Thoracic aorta (tissue), 2 donors: Measurements from ENCODE around the gene ZDHHC18. TPM values are rescaled to one million over a fixed set of nuclear protein-coding genes. Genes with fewer than 3 reads are reported as not detected.

Experiments used
- ATAC-seq: fragments of 150-250 bp; one replicate; pipeline ENCODE4 v1.8.0; 2017; ENCODE audit warnings: low read depth; ENCODE audit not compliant: insufficient number of reproducible peaks, low FRiP score
- DNase-seq: peaks from one replicate; pipeline ENCODE4 v3.0.0-alpha.2; 2020; ENCODE audit warnings: low spot score
- H3K27ac ChIP-seq, 2 donors: fragments of 200-600 bp; sonication (generic); 1 replicate in 1 of 2; 2 replicates in 1 of 2; pipeline ENCODE4 v1.5.1; 2016; ENCODE audit warnings: mild to moderate bottlenecking in 2 of 2, moderate library complexity in 2 of 2
- H3K27me3 ChIP-seq: fragments of 200-600 bp; sonication (generic); replicated peaks from 2 replicates; pipeline ENCODE4 v1.6.0; 2016; ENCODE audit warnings: mild to moderate bottlenecking; ENCODE audit not compliant: insufficient read depth
- H3K36me3 ChIP-seq: fragments of 200-600 bp; sonication (generic); one replicate; pipeline ENCODE4 v1.5.1; 2016
- H3K4me1 ChIP-seq, 2 donors: fragments of 200-600 bp; sonication (generic); 1 replicate in 1 of 2; 2 replicates in 1 of 2; pipeline versions ENCODE4 v1.5.1 to v1.6.0; 2016; ENCODE audit warnings: low read depth in 2 of 2, mild to moderate bottlenecking in 1 of 2; ENCODE audit not compliant: control insufficient read depth in 1 of 2
- H3K4me3 ChIP-seq: fragments of 200-600 bp; sonication (generic); 2 replicates; pipeline ENCODE4 v1.5.1; 2016; ENCODE audit warnings: mild to moderate bottlenecking
- H3K9me3 ChIP-seq: fragments of 200-600 bp; sonication (generic); 2 replicates; pipeline ENCODE4 v1.5.1; 2016
- total RNA-seq, 2 donors: library from RNA; depleted of rRNA; stranded (reverse); fragments of >200 nt; gene quantifications; one replicate each; pipeline versions ENCODE4 v1.1.0 to v1.2.3, GENCODE V29; 2016
- TF ChIP-seq, protein P1 (sequence below): fragments of 200-600 bp; sonication (generic); IDR thresholded peaks from one replicate; pipeline ENCODE4 v1.5.1; 2019; ENCODE audit warnings: antibody characterized with exemption

The ZDHHC18 gene
- total RNA-seq, 2 donors from 2014 or later: 13.3 to 29.9 TPM

DNA sequence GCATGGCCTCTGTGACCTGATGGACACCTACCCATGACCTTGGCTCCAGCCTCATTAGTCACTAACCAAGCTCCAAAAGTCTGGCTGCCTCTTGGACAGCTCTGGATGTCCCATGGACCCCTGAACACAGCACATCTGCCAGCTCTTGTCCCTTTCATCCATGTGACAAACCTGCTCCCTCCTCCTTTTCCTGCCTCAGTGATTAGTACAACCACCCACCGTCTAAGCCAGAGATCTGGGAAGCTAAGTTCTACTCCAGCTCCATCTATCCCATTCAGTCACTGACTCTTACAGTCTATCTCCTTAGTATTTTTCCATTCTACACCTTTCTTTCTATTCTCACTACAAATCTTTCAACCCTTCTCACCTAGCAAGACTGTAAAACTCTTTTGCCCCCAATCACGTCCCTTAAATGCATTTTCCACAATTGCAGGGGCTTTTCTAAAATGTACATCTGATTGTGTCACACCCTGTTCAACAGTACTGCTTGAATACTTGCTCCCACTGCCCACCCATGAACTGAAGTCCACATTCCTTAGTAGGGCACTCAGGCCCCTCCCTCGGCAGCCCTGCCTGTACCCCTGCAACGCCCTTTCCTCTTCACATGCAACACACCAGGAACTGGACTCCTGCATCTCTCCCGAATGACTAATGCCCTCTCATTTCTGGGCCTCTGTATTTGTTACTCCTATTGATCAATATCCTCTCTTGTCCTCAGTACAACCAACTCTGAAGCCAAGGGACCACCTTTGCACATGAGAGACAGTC is 56.4 kb downstream of the ZDHHC18 start:
- H3K4me3 ChIP-seq: no peak overlapping the region
- no peaks in the 10 kb centered on the region for H3K9me3 ChIP-seq
- H3K27ac ChIP-seq: no peak overlapping the region
- peaks cover 79% of the 10 kb centered on the region for H3K36me3 ChIP-seq
- ATAC-seq: no peak
- H3K27me3 ChIP-seq: no peaks in the 10 kb centered on the region
- TF ChIP-seq, protein P1, sequence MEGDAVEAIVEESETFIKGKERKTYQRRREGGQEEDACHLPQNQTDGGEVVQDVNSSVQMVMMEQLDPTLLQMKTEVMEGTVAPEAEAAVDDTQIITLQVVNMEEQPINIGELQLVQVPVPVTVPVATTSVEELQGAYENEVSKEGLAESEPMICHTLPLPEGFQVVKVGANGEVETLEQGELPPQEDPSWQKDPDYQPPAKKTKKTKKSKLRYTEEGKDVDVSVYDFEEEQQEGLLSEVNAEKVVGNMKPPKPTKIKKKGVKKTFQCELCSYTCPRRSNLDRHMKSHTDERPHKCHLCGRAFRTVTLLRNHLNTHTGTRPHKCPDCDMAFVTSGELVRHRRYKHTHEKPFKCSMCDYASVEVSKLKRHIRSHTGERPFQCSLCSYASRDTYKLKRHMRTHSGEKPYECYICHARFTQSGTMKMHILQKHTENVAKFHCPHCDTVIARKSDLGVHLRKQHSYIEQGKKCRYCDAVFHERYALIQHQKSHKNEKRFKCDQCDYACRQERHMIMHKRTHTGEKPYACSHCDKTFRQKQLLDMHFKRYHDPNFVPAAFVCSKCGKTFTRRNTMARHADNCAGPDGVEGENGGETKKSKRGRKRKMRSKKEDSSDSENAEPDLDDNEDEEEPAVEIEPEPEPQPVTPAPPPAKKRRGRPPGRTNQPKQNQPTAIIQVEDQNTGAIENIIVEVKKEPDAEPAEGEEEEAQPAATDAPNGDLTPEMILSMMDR: no peak
- peaks cover 0 to under 1% of the 10 kb centered on the region in 2 donors for H3K4me1 ChIP-seq
- no peak for DNase-seq

DNA sequence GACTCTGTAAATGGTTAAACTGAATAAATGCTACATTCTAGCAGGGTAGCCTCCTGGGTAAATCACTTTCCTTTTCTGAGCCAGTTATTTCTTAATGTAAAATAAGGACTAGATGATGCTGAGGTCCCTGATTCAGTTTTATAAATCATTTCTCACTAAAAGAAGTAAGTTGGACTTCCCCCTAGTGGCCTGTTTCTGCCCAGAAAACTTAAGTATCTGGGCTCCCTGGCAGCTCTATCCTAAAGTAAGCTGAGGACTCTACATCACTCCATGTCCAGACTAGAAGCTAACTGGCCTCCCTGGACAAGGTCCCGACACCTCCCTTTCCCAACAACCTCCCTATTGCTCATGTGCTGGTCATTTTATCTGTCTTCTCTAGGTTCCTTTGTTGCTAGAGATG is 60.6 kb downstream of the ZDHHC18 start:
- Histone ChIP-seq H3K9me3 (no peaks in the 10 kb centered on the region), H3K4me3 (no peak overlapping the region), H3K27me3 (no peaks in the 10 kb centered on the region), H3K27ac (no peak overlapping the region), H3K4me1 (peaks cover 14 to 18% of the 10 kb centered on the region in 2 donors), H3K36me3 (peaks cover 59% of the 10 kb centered on the region)
- DNase-seq (no peak), ATAC-seq (no peak)
- TF ChIP-seq, protein P1: peak; percentile 22

DNA sequence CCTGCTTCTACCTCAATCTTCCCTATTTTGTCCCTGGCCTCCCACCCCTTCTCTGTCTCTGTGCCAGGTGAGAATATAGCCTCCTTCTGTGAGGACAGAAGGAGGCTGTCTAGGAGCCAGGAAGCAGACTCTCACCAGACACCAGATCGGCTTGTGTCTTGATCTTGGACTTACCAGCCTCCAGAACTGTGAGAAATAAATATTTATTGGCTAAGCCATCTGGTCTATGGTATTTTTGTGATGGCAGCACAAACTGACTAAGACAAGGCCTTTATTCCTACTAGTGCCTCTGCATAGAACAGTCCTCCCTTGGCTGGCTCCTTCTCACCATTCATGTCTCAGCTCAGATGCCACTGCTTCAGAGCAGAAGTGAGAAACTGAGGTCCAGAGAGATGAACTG is 61.7 kb downstream of the ZDHHC18 start:
- H3K4me1 ChIP-seq: peaks cover 14 to 18% of the 10 kb centered on the region in 2 donors
- H3K36me3 ChIP-seq: peaks cover 58% of the 10 kb centered on the region
- H3K9me3 ChIP-seq: no peaks in the 10 kb centered on the region
- H3K27me3 ChIP-seq: no peaks in the 10 kb centered on the region
- H3K27ac ChIP-seq: no peak overlapping the region
- H3K4me3 ChIP-seq: no peak overlapping the region
- TF ChIP-seq, protein P1: no peak
- ATAC-seq: no peak
- no peak for DNase-seq

DNA sequence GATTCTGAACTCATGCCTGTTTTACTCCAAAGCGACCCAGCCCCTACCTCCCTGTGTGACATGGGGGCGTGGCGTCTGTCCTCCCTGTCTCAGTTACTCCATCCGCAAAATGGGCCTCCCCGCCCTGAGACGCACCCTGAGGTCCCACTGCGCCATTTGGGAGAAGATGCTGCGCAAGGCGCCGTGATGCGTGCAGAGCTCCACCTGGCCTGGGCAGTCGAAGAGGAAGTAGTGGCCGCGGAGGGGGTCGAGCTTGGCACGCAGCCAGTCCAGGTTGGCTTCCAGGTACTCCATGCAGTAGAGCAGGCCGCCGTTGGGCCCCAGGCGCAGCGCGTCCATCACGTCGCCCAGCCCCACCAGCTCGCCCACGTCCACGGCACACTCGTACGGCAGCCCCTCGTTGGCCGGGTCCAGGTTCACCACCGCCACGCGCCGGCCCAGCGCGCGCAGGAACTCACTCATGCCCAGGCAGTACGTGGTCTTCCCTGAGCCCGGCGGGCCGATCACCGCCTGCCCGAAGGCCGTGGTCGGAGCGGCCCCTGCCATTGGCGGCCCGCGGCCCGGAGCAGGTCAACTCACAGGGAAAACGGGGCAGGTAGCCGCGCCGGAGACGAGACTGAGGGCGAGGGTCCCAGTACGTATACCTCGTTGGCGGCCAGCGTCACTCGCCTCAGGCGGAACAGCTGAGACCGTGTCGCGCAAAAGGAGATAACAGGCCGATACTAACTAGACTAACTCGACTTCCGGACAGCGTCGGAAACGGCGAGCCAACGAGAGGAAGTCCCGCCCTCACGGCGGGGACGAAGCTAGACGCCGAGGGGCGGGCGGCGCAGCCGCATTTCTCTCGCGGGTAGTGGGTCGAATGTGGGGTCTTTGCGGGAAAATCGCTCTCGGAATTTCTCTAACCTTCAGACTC is 63.3 kb downstream of the ZDHHC18 start, which contains the start of gene GPN2:
GPN2 (minus strand) TSS at position 733 of the 916 bp plus-strand sequence; CDS start at position 546, 187 bp downstream.
- Histone ChIP-seq H3K9me3 (no peaks in the 10 kb centered on the region), H3K27me3 (no peaks in the 10 kb centered on the region), H3K27ac (peak within 1 kb of the TSS; percentile 87 to 88), H3K4me3 (peak within 1 kb of the TSS; percentile 84), H3K4me1 (peaks cover 14 to 18% of the 10 kb centered on the region in 2 donors), H3K36me3 (peaks cover 48% of the 10 kb centered on the region)
- TF ChIP-seq, protein P1: no peak
- DNase-seq (peak; percentile 21), ATAC-seq (peak; percentile 41)

DNA sequence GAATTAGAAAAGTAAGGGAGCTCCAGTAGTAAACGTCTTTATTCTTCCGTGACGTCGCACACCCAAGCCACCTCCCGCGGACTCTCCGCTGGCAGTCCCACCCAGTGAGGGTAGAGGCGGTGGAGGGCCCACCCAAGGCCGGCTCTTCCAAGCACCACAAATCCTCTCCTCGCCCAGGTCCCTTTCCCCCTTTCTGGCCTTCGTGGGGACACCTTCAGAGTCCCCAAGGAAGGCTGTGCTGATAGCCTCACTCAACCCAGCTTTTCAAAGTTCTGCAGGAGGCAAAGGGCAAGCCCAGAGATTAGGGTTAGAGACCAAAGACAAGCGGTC is 63.9 kb downstream of the ZDHHC18 start:
- TF ChIP-seq, protein P1: no peak
- no peak for ATAC-seq
- peaks cover 48% of the 10 kb centered on the region for H3K36me3 ChIP-seq

More for the DNA sequence above, 63.9 kb downstream of the ZDHHC18 start:
- DNase-seq: no peak
- Histone ChIP-seq H3K27ac (peak overlapping the region; percentile 87 to 88), H3K4me1 (peaks cover 14 to 18% of the 10 kb centered on the region in 2 donors), H3K9me3 (no peaks in the 10 kb centered on the region), H3K4me3 (peak overlapping the region; percentile 84), H3K27me3 (no peaks in the 10 kb centered on the region)
